Stimulated activated CD8-positive, alpha-beta memory T cell treated with anti-CD3 and anti-CD28 coated beads, Interleukin-15, amount 100 ng/mL, for 1 hour (primary cell): ENCODE data around the gene WFDC6.
"Not testable (repeated sequence)": the region's sequence is repeated elsewhere in the genome, so short reads cannot be mapped to it uniquely, and the experiment has no call there.

ENCODE experiments used
- DNase-seq: peaks from one replicate; pipeline ENCODE4 v3.0.0-alpha.2; 2020; ENCODE audit warnings: low read depth

WFDC6 gene

DNA sequence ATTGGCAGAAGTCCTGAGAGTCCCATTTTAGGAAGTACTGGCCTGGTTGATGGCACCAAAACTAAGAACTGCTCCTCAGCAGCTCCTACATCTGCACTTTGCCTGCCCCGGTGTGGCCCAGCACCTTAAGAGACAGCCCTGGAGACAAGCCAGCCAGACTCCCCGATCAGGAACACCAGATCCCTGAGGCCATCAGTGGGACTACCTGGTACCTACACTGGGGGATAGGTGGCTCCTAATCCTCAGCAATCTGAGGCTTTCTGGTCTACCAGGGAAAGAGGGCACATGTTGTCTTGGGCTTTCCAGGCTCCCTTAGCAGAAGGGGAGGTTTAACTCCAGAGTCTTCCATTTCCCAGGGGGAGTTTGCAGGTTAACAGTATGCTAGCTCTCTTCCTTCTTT is at the start of gene WFDC6:
TSS of gene WFDC6 (minus strand) at position 101 of the 400 bp plus-strand sequence. CDS start at position 26, 75 bp downstream.
- DNase-seq: no peak

DNA sequence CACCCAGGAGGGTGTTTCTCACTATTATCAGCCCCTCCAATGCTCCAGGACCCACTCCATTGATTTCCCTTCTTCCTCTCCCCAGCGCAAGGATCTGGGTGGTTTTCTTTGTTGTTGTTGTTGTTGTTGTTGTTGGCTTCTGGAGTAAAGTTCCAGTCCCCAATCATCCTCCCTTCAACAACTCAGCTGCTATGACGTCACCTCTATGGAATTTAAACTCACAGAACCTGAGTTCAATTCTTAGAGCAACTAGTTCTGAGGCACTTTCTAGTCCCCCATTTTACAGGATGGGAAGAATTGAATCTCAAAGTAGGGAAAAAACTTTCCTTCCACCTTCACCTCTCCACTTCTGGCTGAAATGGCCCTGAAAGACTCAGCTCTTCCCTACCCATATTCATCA is 49.5 kb upstream of the WFDC6 start:
- no peak for DNase-seq

DNA sequence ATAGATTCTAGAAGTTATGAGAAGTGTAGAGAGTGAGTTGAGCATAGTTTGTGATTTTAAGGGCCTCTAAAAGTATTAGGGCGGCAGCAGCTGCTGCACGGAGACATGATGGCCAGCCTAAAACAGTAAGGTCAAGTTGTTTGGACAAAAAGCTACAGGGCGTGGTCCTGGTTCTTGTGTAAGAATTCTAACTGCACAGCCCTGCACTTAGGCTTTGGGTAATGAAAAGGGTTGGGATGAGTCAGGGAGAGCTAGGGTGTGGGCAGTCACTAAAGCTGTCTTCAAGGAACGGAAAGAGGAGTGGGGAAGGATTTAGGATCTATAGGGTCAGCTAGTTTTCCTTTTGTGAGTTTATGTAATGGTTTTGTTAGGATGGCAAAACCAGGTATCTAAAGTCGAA is 46.7 kb upstream of the WFDC6 start:
- DNase-seq: not testable (repeated sequence)

DNA sequence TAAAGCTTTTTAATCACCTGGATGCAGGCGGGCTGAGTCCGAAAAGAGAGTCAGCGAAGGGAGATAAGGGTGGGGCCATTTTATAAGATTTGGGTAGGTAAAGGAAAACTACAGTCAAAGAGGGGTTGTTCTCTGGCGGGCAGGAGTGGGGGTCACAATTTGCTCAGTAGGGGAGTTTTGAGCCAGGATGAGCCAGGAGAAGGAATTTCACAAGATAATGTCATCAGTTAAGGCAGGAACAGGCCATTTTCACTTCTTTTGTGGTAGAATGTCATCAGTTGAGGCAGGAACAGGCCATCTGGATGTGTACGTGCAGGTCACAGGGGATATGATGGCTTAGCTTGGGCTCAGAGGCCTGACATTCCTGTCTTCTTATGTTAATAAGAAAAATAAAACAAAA is 45.0 kb upstream of the WFDC6 start:
- not testable (repeated sequence) for DNase-seq

DNA sequence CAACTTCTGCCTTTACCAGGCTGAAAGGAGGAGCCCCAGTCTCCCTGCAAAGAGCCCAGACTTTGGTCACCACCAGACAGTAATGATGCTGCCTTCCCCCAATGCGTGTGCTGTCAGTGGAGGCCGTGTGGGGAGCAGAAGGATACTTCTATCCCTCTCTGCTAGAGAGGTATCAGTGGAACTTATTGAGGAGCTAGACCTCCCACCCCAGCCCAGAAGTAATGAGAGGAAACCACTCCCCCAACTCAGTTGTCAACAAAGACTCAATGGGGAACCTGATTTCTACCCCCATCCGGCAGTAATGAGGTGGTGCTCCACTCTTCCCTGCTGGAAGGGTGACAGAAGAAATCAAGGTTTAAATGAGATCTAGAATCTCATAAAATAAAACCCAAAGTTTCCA is 44.2 kb upstream of the WFDC6 start:
- DNase-seq: no peak

DNA sequence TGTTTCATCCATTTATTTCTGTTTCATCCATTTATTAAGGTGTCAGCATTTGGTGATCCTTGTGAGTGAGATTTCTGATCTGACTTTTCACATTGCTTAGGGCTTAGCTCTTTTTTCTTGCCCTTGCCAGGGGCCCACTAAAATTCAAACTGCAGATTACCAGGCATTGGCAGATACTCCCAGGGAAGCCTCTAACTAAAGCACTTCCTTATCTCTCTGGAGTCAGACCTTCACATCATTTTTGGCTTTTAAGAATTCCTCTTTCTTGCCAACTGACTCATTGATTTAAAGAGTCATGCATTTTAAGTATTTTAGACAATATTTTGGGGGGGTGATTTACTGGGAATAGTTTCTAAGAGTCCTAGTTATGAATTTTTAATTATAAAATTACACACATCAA is 42.4 kb upstream of the WFDC6 start:
- no peak for DNase-seq

DNA sequence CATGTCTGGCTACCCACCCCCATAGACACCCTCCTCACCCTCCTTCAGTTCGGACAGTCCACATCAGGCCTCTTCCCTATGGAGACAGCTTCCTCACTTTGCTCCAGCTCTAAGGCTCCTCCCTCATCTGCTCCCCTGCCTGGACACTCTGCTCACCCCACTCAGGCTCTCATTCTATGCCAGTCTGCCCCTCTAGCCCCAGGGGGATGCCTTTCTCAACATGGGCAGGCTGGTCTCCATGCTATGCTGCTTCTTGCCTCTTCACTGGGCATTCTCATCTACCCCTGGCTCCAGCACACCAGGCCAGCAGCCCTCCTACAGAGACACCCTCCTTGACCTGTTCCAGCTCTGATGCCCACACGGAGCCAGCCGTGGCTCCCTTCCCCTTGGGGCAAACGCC is 39.9 kb upstream of the WFDC6 start, which contains the start of gene WFDC8:
TSS of gene WFDC8 (minus strand) at position 101 of the 400 bp plus-strand sequence. CDS start at position 64, 37 bp downstream.
- no peak for DNase-seq

DNA sequence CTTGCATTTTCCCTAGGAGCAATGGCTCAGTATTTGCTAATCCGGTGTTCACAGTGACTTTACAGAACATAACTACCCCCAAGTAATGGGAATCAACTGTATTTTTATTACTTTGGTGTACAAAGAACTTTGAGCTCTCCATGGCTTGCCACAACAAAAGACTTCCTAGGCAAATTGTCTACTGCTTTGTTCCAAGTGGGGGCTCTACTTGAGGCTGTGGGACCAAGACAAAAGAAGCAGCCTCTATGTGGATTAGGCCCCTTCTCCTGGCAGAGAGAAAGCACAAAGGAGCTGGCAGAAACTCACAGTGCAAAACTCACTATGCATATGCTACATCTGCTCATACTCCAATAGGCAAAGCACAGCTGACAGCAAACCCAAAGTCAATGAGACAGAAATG is 38.9 kb upstream of the WFDC6 start:
- DNase-seq: no peak

DNA sequence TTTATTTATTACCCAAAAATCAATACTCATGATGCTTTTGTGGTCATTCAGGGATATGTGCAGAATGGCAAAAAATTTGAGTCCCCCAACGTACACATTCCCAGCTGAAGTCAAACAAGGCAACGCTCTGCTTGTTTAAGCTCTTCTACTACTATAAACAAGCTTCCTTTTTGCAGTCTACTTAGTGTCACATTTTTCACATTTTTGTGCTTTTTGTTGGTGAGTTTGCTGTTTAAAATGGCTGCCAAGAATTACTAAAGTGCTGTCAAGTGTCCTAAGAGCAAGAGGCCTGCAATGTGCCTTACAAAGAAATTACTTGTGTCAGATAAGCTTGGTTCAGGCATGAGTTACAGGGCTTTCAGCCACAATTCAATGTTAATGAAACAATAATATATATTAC is 37.7 kb upstream of the WFDC6 start:
- DNase-seq: no peak

DNA sequence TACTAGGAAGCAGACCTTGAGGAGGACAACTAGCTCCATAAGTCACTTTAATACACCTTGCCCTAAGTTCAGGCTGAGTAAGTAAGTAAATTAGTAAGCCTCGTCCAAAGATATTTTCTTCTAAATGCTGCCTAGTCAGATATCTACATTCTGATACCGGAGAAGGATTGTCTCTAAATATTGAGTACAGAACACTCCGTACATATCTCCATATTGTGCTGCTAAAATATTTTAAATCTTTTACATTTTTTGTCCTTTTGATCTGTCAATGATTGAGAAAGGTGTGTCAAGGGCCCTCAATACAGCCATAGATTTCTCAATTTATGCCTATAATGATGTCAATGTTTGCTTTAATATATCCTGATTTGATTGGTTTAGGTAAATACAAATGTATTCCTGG is 36.6 kb upstream of the WFDC6 start:
- no peak for DNase-seq

DNA sequence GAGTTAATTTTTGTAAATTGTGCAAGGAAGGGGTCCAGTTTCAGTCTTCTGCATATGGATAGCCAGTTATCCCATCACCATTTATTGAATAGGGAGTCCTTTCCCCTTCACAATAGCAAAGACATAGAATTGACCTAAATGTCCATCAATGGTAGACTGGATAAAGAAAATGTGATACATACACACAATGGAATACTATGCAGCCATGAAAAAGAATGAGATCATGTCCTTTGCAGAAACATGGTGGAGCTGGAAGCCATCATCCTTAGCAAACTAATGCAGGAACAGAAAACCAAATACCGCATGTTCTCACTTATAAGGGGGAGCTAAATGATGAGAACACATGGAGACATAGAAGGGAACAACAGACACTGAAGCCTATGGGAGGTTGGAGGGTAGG is 30.4 kb upstream of the WFDC6 start:
- DNase-seq: not testable (repeated sequence)

DNA sequence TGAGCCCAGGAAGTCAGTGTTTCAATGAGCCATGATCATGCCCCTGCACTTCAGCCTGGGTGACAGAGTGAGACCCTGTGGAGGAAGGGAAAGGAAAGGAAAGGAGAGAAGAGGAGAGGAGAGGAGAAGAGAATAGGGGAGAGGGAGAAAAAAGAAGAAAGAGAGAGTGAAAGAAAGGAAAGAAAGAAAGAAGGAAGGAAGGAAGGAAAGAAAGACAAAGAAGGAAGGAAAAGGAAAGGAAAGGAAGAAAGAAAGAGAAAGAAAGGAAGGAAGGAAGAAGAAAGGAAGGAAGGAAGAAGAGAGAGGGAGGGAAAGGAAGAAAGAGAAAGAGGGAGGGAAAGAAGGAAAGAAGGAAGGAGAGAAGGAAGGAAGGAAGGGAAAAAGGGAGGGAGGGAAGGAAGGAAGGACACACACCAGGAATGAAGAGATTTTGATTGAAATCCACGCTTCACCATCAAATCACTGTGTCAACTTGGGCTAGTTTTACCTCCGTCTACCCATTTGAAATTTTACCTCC is 25.5 kb upstream of the WFDC6 start:
- DNase-seq: no peak

DNA sequence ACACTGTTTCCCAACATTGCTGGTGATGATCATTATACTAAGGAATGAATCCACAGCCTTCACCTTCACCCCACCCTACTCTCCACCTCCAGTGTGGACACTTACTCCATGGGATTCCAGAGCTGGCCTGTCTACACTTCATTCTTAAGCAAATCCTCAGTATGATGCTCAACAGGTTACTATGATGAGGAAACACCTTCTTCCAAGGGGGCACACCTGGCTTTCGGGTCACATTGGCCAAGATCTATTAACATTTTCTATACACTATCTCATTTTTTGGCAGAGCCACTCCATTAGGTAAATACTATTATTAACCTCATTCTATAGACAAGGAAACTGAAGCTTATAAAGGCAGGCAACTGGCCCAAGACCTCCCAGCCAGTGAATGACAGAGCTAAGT is 15.9 kb upstream of the WFDC6 start:
- DNase-seq: no peak

DNA sequence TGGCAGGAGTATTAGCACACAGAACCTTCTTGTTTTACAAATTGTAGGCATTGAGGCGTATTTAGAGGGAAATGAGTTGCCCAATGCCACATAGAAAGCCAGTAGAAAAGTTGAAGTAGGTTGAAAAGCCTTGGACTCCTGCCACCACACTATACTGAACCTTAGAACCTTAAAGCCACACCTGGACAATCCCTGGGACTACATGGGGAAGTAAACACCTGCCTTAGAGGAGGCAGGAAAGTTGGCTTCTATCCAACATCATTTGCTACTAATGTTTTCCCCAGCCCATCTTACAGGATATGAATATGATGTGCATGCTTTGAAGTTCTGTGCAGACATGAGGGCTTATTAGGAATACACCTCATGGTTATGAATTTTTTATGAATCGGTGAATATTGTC is 13.2 kb upstream of the WFDC6 start:
- DNase-seq: no peak

DNA sequence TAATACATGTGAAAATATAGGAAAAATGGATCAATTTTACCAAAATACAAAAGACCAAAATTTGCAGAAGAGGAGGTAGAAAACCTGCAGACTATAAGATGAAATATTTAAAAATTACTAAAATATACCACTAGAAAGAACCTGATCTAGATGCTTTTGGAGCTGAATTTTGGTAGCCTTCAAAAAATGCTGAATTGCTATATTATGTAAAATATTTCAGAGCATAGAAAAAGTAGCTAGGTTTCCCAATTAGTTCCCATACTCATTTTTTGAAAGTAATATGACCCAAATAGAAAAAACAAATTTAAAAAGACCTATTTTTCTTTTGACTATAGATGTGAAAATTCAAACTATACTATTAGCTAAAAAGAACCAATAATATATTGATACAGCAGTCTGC is 11.5 kb upstream of the WFDC6 start:
- no peak for DNase-seq

DNA sequence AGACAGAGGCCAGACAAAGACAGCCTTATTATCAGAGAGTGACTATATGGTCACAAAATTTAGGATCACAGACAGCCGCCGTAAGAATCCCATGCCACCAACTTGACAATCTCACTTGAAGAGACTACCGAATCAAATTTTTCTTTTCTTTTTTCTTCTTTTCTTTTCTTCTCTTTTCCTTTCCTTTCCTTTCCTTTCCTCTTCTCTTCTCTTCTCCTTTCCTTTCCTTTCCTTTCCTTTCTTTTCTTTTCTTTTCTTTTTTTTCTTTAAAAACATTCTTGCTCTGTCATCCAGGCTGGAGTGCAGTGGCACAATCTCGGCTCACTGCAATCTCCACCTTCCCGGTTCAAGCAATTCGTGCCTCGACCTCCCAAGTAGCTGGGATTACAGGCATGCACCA is 9.1 kb upstream of the WFDC6 start:
- no peak for DNase-seq

DNA sequence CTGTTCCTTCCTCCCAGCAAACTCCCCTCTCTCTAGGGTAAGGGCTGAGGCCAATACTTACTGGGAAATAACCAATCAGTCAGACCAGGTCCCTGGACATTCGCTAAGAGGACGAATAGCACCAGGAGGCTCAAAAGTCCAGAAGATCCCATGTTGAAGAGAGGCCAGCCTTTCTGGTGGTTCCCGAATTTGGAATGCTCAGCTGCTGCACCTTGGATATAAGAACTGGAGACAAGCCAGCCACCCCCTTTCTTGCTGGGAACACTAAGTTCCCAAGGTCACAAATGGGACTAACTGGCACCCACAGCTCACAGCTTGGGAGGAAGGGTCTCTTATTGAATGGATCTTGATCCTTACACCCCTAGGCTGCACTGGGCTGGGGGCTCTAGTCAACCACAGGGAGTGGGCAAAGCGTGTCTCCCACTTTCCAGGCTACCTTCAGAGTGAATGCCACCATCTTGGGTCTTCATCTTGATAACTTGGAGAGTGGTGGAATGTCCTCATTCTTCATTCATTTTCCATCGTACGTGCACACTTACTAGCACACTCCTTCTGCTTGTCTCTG is 8.0 kb upstream of the WFDC6 start, which contains the start of gene EPPIN:
TSS of gene EPPIN (minus strand) at position 196 of the 565 bp plus-strand sequence. CDS start at position 152, 44 bp downstream.
- no peak for DNase-seq

DNA sequence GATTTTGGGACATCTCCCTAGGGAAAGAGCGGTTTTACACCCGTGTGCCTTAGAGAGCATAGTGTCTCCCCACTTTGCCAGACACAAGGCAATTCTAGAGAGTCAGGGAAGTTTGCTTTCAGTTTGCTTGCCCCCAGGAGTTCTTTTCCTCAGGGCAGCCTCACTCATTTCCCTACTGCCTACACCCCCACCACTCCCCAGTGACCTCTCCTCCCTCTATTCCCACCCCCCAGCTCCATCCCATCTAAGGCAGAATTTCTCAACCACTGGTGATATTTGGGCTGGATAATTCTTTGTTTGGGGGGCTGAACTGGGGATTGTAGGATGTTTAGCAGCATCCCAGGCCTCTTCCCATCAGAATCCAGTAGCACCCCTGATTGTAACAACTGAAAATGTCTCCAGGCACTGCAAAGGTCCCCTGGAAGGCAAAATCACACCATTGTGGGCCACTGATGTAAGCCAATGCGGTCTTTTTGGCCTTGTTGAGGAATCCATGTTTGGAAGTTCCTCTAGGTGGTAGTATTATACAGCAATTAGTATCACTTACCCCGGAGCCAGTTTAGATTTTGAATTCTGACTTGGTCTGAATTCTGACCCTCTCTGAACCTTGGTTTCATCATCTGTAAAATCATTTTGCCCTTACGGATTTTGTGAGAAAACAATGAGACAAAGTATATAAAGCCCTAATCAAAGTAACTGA is 6.6 kb upstream of the WFDC6 start:
- DNase-seq: no peak

DNA sequence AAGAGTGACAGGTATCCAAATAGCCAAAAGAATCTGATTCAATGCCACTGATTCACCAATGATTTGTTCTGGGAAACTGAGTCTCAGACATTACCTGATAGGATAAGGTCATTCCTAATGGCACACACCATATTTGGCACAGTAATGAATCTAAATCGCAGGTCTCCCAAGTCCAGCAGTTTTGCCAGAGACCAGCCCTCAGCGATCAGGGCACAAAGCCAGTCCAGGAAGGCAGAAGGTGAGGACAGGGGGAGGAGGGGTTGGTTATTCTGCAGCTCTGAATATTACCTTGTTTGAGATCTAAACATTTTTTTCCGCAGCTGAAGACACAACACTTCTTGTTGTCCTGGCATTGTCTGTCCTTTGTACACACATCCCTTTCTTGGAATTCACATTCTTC is 6.1 kb upstream of the WFDC6 start:
- DNase-seq: no peak

DNA sequence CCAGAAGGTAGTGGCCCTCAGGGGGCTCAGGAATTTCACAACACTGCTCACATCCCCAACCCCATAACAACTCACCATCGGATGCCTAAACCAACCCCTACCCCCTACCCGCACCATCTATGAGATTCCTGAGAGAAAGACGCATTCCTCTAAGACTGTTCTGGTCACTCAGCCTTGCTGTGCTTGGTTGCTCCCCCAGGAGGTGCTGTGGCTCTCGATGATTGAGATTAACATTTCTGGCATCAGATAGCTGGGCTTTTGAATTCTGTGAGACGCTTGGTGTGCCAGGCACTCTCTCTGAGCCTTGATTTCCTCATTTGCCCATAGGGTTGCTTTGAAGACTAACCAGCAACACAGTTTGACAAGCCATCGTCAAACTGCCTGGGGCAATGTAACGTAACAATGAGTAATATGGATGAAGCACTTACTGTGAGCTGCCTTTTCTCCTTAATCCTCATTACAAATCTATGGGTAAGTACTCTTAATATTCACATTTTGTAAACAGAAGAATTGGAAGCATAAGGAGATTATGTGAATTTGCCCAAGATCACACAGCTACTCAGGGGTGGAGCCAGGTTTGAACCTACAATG is 978 bp downstream of the WFDC6 start:
- no peak for DNase-seq

DNA sequence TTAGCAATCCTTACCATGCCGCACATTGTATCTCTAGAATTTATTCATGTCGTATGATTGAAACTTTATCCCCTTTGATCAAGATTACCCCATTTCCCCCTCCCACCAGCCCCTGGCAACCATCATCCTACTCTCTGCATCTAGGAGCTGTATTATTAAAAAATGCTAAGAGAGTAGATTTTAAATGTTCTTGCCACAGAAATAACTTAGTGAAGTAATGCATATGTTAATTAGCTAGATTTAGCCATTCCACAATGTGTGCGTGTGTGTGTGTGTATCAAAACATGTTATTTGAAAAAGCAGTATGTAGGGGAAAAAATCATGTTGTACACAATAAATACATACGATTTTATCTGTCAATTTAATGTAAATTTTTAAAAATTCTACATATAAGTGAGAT is 12.0 kb downstream of the WFDC6 start:
- DNase-seq: no peak

DNA sequence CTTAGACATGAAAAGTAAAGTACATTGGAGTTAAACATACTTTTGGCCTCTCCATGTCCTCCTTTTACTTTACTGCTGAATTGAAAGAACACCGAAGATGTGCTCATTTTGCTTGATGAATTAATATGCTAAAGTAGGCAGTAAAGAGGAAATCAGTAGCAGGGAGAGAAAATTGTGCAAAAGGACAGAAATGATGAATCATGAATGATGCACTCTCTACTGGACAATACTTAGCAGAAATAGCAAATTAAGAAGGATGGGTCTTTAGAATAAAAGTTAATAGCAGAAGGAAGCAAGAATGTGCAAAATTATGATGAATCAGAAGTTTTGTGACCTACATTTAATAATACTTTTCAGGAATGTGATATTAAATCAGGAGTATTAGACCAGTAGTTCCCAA is 15.5 kb downstream of the WFDC6 start:
- DNase-seq: no peak

DNA sequence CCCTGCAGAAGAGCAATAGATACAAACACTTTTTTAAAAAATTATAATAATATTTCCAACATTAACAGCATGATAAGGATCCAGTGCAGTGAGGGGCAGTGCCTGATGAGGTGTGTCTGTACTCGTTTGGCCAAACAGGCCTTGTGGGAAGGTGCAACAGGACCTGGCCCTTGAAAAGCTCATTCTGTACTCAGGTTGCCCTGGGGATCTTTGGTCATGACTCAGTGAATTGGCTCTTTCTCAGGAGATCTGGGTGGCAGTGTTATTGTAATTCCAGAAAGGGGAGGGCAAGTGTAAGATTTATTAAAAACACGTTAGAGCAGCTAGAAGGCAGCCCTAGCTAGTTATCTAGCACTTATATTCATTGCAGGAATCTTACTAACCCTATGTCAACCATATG is 21.0 kb downstream of the WFDC6 start:
- no peak for DNase-seq
